ENCODE data around the gene ACHE.
"Not testable (repeated sequence)": the region's sequence is repeated elsewhere in the genome, so short reads cannot be mapped to it uniquely, and the experiment has no call there.

The ACHE gene

DNA sequence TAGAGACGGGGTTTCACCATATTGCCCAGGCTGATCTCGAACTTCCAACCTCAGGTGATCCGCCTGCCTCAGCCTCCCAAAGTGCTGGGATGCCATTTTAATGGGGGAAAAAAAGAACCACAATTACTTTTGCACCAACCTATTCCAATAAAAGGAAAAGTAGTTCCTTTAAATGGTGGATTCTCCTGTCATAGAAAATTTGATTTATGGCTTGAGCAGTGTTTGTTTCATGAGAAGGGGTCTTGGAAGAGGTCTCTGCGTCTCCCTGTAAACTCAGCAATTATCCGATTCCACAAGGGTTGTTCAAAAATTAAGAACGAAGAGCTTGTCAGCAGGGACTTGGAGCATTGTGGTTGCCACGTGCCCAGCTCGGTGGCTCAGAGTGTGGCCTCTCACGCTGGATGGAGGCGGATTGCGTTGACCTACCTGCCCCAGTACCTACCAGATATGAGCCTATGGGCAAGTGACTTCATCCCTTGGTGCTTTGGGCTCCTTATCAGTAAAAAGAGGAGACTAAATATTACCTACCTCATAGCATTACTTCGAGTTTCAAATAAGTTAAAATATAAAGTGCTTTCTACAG, 31.3 kb downstream of the ACHE start:
- H3K4me3 ChIP-seq (ENCODE audit: low read depth, low read length), result no peak overlapping the region

DNA sequence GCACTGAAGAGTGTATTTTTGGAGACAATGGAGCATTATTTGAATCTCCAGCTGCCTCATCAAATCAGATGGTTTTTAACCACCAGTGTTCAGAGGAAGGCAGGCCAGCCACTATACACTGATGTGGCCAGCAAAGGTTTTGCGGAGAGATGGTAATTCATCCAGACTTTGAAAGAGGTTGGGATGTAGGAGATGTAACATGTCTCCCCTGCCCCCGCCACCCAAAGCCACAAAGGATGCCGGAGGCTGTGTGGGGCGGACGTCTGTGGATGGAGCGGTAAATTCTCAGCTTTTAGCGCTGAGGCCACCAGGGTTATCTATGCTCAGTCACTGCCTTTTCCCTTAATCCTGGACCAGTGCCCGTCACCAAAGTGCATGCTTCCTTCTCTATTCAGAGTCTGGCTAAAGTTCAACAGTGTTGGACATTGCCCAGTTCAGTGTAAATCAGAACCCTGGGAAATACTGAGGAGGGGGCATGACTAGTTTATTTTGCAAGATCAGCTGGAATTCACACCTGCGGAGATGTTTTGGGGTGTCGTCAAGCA, 32.2 kb downstream of the ACHE start:
- no peak overlapping the region for H3K4me3 ChIP-seq (ENCODE audit: low read depth, low read length)

- H3K4me3 ChIP-seq (ENCODE audit: low read depth, low read length), result no peak overlapping the region
Observed at GRCh38 chr7:100861616-100861985, 34.1 kb downstream of the ACHE start.

DNA sequence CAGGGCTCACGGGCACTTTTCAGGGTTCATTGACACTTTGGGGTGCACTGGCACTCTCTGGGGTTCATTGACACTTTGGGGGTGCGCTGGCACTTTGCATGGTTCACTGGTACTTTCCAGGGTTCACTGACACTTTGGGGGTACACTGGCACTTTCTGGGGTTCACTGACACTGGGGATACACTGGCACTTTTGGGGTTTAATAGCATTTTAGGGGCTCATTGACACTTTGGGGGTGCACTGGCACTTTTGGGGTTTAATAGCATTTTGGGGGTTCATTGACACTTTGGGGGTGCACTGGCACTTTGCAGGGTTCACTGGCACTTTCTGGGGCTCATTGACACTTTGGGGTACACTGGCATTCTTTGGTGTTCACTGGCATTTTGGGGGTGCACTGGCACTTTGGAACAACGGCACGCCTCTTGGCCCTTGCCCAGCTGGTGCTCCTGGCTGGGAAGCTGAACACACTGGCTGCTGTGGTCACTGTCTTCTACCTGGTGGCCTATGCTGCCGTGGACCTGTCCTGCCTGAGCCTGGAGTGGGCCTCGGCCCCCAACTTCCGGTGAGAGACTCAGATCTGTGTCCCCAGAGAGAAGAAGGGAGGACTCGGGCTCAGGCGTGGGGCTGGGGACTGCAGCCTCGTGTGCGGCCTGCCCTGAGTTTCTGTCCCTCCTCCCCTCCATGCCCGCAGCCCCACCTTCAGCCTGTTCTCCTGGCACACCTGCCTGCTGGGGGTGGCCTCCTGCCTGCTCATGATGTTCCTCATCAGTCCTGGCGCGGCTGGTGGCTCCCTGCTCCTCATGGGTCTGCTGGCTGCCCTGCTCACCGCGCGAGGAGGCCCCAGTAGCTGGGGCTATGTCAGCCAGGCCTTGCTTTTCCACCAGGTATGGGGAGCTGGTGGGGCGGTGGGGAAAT, 34.7 kb downstream of the ACHE start:
- H3K4me3 ChIP-seq (ENCODE audit: low read depth, low read length), result no peak overlapping the region

DNA sequence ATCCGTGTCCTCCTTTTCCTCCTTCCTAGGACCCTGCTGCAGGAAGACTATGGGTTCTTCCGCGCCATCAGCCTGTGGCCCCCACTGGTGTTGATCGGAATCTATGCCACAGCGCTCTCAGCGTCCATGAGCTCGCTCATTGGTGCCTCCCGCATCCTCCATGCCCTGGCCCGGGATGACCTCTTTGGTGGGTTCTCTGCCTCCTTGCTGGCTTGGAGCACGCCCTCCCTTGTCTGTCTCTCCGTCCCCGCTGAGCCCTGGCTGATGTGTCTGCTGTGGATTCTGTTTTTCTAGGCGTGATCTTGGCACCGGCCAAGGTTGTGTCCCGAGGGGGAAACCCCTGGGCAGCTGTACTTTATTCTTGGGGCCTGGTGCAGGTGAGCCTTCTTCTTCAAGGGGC, 35.8 kb downstream of the ACHE start:
- H3K4me3 ChIP-seq (ENCODE audit: low read depth, low read length), result no peak overlapping the region

GRCh38 chr7:100856871-100857282, 38.8 kb downstream of the ACHE start:
- no peak overlapping the region for H3K4me3 ChIP-seq (ENCODE audit: low read depth, low read length)

DNA sequence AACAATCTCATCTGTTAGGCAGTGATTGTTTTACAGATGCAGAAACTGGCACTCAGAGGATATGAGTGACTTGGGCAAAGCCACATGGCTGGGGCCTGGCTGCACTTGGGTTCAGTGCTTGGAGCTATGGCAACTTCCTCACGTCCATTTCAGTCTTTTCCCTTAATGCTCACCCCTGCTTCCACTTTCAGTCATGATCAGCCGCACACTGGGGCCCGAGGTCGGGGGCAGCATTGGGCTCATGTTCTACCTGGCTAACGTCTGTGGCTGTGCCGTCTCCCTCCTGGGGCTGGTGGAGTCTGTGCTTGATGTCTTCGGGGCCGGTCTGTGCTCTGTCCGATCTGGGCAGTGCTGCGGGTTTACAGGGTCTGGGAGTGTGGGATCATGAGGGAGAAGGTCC, 40.2 kb downstream of the ACHE start:
- no peak overlapping the region for H3K4me3 ChIP-seq (ENCODE audit: low read depth, low read length)

- H3K4me3 ChIP-seq (ENCODE audit: low read depth, low read length), result not testable (repeated sequence)
Observed at GRCh38 chr7:100854899-100855298, 40.8 kb downstream of the ACHE start.

GRCh38 chr7:100854146-100854895, 41.4 kb downstream of the ACHE start:
- H3K4me3 ChIP-seq (ENCODE audit: low read depth, low read length), result no peak overlapping the region

- H3K4me3 ChIP-seq (ENCODE audit: low read depth, low read length), result peak within 1 kb of the TSS; percentile 66
Observed at GRCh38 chr7:100852048-100852872, 43.4 kb downstream of the ACHE start, which contains the start of gene SLC12A9. Gene SLC12A9 (plus strand): TSS chr7:100852713. CDS start chr7:100854198, 1,485 bp downstream.

DNA sequence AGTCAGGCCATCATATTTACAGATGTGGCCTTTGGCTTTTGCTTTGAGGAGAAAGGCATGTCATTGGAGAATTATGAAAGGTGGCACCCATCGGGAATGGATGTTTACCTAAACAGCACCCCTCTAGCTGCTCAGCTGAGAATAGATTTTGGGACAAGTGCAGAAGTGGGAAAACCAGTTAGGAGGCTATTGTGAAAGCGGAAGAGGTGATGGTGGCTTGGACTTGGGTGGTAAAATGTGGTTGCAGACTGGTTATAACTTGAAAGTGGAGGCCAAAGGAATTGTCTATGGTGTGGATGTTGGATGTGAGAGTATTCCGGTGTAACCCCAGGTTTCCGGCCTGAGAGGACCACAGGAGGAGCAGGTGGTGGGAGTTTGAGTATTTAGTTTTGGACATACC, 48.3 kb downstream of the ACHE start:
- H3K4me3 ChIP-seq (ENCODE audit: low read depth, low read length), result no peak overlapping the region

DNA sequence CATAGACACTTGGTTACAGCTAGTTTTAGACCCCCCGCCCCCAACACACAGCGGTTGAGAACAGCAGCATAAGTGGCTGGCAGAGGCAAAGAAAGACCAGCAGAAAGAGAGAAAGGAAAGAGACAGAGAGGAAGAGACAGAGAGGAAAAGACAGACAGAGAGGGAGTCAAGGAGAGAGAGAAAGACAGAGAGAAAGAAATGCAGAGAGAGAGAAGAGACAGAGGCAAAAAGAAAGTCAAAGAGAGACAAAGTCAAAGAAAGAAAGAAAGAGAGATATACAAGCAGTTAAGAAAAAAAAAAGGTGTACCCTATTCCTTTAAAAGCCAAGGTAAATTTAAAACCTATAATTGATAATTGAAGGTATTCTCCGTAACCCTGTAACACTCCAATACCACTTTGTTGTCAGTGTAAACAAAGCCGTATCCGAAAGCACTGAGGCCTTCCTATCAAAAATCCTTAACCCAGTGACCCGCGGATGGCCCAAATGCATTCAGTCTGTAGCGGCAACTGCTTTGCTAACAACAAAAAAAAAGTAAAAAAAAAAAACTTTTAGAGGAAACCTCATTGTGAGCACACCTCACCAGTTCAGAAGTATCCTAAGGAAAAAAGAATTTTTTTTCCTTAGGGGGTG, 55.1 kb downstream of the ACHE start:
- H3K4me3 ChIP-seq (ENCODE audit: low read depth, low read length), result no peak overlapping the region

All from iPS-11a (cell line).